Anterior cingulate cortex (tissue), 58 donors: ENCODE data around the gene CARNS1.
A peak's percentile ranks its signal among the peaks of the same experiment; 100 is the strongest.
"Not testable (repeated sequence)": the region's sequence is repeated elsewhere in the genome, so short reads cannot be mapped to it uniquely, and the experiment has no call there.

Experiments
- DNase-seq, 58 donors: peaks; one replicate each; lab custom pipeline; 2025; lab: John Stamatoyannopoulos, UW

The CARNS1 gene

DNA sequence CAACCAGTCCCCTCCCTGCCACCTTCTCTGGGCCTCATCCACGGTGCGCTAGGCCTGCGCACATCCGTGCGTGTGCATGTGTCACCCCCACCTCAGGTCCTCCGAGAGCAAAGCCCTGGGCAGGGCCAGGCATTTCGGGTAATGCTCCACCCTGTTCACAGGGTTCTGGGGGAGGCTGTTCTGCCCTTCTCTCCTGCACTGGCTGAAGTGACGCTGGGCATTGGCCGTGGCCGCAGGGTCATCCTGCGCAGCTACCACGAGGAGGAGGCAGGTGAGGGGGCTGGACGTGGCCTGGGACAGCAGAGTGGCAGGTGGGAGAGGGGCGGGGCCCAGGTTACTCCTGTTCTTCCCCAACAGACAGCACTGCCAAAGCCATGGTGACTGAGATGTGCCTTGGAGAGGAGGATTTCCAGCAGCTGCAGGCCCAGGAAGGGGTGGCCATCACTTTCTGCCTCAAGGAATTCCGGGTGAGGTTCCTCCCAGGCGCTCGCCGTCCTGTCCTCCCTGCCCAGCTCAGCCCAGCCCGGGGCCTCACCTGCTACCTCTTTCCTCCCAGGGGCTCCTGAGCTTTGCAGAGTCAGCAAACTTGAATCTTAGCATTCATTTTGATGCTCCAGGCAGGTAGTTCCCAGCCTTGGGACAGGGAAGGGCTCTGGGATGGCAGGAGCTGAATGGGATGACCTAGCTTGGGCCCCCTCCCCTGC is 19.8 kb upstream of the CARNS1 start:
- no peak for DNase-seq

GRCh38 chr11:67396259-67396581 is 19.3 kb upstream of the CARNS1 start:
- DNase-seq, result no peak

- no peak for DNase-seq
Measured at GRCh38 chr11:67396587-67397389, 18.7 kb upstream of the CARNS1 start.

GRCh38 chr11:67397536-67397935 is 17.9 kb upstream of the CARNS1 start:
- no peak for DNase-seq

GRCh38 chr11:67397986-67398660 is 17.4 kb upstream of the CARNS1 start:
- DNase-seq, result peak in 14 of 58 donors; percentile 12 to 65 (median 32)

DNA sequence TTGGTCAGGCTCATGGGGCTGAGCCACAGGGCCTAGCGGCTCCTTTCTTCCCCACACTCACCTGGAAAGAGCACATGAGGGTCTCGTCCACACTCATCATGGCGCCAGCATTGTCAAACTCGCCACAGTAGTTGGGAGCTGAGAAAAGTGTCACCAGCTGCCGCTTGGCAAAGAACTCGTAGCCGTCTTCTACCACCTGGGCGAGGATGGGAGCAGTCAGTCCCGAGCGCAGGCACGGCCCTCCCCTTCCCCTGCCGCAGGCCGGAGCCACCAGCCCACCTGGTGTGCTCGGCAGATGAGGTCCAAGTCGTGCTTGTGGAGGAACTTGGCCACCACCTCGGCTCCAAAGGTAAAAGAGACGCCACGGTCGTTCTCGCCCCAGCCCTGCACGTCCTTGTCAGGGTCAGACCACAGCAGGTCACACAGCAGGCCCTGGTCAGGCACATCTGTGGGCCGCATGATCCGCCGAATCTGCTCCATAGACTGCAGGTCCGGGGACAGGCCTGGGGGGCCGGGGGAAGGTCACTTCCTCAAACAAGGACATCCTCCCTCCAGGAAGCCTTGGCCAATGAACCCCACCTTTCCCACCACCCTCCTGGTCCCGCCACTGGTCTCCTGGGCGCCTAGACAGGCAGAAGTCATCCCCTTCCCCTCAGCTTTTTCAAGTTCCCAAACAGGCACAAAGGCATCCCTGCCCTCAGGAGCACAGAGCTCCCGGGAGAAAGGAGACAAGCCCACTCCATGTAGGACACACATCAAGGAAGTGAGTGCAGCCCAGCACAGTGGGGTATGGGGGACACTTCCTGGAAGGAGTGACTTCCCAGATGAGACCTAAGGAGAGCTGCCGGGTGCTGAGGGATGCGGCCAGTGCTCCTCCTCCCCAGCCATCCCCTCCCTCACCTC is 16.6 kb upstream of the CARNS1 start:
- no peak for DNase-seq

- DNase-seq, result no peak
Measured at GRCh38 chr11:67400251-67400941, 15.1 kb upstream of the CARNS1 start.

GRCh38 chr11:67400942-67401494 is 14.5 kb upstream of the CARNS1 start:
- DNase-seq, result no peak

GRCh38 chr11:67401495-67402191 is 13.8 kb upstream of the CARNS1 start, which contains the start of gene PPP1CA:
TSS of gene PPP1CA (minus strand) at chr11:67401858. CDS start at chr11:67401782, 76 bp downstream.
- DNase-seq, result peak in 57 of 58 donors; percentile 20 to 94 (median 88)

- not testable (repeated sequence) for DNase-seq
Measured at GRCh38 chr11:67402192-67402839, 13.2 kb upstream of the CARNS1 start.

DNA sequence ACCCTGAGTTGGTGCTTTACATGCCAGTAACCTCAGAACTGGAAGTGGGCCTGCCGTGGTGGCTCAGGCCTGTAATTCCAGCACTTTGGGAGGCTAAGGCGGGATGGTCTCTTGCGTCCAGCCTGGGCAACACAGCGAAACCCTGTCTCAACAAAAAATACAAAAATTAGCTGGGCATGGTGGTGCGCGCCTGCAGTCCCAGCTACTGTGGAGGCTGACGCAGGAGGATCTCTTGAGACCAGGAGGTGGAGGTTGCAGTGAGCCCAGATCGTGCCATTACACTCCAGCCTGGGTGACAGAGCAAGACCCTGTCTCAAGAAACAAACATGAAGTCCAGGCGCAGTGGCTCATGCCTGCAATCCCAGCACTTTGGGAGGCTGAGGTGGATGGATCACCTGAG is 12.4 kb upstream of the CARNS1 start:
- not testable (repeated sequence) for DNase-seq

DNA sequence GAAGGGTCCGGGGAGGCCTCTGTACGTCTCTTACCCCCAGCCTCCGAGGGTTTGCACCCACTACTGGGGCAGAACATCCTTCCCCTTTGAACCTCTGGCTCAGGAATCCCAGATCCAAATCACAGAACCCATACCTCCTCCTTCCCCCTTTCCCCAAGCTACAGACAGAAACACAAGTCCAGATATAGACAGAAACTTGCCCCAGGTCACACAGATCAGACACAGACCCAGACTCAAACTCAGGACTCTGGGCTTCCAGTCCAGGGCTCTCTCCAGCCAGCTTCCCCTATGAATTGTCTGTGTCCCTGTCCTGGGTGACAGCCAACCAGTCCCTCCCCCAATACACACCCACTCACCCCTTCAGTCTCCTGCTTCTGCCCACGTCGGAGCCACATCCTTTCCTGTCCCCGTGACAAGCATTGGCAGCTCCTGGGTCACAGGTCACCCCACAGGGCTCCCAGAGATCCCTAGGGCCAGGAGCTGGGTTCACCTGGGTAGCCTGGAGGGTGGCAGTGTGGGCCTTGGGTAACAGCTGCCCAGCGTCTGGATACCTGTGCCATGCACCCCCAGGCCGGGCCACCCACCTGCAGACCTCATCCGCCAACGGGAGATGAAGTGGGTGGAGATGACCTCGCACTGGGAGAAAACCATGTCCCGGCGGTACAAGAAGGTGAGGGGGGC is 10.8 kb upstream of the CARNS1 start:
- DNase-seq, result peak in 1 of 58 donors; percentile 26

GRCh38 chr11:67405196-67405567 is 10.3 kb upstream of the CARNS1 start:
- no peak for DNase-seq

GRCh38 chr11:67405688-67406339 is 9.7 kb upstream of the CARNS1 start:
- no peak for DNase-seq

- no peak for DNase-seq
Measured at GRCh38 chr11:67406420-67406968, 9.0 kb upstream of the CARNS1 start.

- DNase-seq, result peak in 44 of 58 donors; percentile 26 to 80 (median 46)
Measured at GRCh38 chr11:67406969-67407687, 8.3 kb upstream of the CARNS1 start.
